Measurements from ENCODE around the gene CASZ1. TPM values are rescaled to one million over a fixed set of nuclear protein-coding genes. Genes with fewer than 3 reads are reported as not detected.

The CASZ1 gene
- total and polyA plus RNA-seq, 2 donors (not counting 3 experiments of a cell fraction or from before 2014, with no cell fraction given) = 1.5 to 5.2 TPM

GRCh38 chr1:10601342-10602070 lies 194.9 kb downstream of the CASZ1 start:
- peaks cover 6% of the 10 kb centered on the region for H3K4me1 ChIP-seq (ENCODE audit: control insufficient read depth, extremely low read depth, insufficient read depth, low read length)
- H3K27me3 ChIP-seq (ENCODE audit: control insufficient read depth in 2 of 2, insufficient read depth in 2 of 2, low read length in 2 of 2) = no peaks in the 10 kb centered on the region
- no peak overlapping the region for H3K9ac ChIP-seq (replicated peaks; ENCODE audit: extremely low read depth, insufficient read depth, low read length)
- DNase-seq (ENCODE audit: low read depth, low spot score) (no peak), FAIRE-seq (no peak)
- TF ChIP-seq JUN (IDR thresholded peaks at IDR 0.05; ENCODE audit: borderline replicate concordance, insufficient read depth, insufficient read length, low read depth) = no peak
- no peak for TF ChIP-seq GATA2 (IDR thresholded peaks at IDR 0.05; ENCODE audit: insufficient read depth, insufficient read length, low read depth, low read length)
- TF ChIP-seq FOS (IDR thresholded peaks at IDR 0.05; ENCODE audit: borderline replicate concordance, insufficient read depth, low read length) = no peak
- TF ChIP-seq EZH2 (IDR thresholded peaks at IDR 0.05; ENCODE audit: borderline replicate concordance, low read depth, low read length, severe bottlenecking) = no peak
- no peak for TF ChIP-seq MYC (IDR thresholded peaks at IDR 0.05; ENCODE audit: low read depth, low read length)
- no peak for TF ChIP-seq MAX (IDR thresholded peaks at IDR 0.05; ENCODE audit: insufficient read depth, insufficient read length)
- no peak for TF ChIP-seq CTCF (IDR thresholded peaks at IDR 0.05; ENCODE audit: extremely low read depth in 1 of 2, insufficient read depth in 1 of 2, low read depth in 1 of 2, low read length in 2 of 2)
- TF ChIP-seq POLR2A (IDR thresholded peaks at IDR 0.05; ENCODE audit: low read depth, low read length) = no peak
- no peak for TF ChIP-seq POLR2AphosphoS5 (IDR thresholded peaks at IDR 0.05; ENCODE audit: insufficient read depth, low read depth, low read length)
- no peak overlapping the region for H3K4me2 ChIP-seq (ENCODE audit: insufficient read depth, low read length)
- H3K36me3 ChIP-seq (ENCODE audit: control insufficient read depth in 2 of 2, extremely low read depth in 1 of 2, insufficient read depth in 2 of 2, low read length in 2 of 2) = no peaks in the 10 kb centered on the region
- H4K20me1 ChIP-seq (replicated peaks; ENCODE audit: control insufficient read depth, extremely low read depth, insufficient read depth, low read length) = no peaks in the 10 kb centered on the region
- dilution Hi-C loops (cut with MboI; ENCODE audit: extremely low pct_ligation_motif_present, low sequenced_read_pairs) (no loop called here), intact Hi-C loops (cut with micrococcal nuclease) (no loop called here)
- ChIA-PET CTCF (no interaction called here), POLR2A (no interaction called here)
- H3K27ac ChIP-seq (ENCODE audit: insufficient read depth, low read depth, low read length) = no peak overlapping the region
- no peaks in the 10 kb centered on the region for H3K9me3 ChIP-seq (replicated peaks; ENCODE audit: control insufficient read depth, insufficient read depth, low read length)
- H2AFZ ChIP-seq (ENCODE audit: low read depth, low read length) = no peak overlapping the region
- H3K4me3 ChIP-seq (replicated peaks in 1 of 3; ENCODE audit: insufficient read depth in 1 of 3, low read depth in 1 of 3, low read length in 3 of 3) = no peak overlapping the region
- no TSS peak for BruUV-seq (replicated peaks)
- H3K9me1 ChIP-seq (replicated peaks; ENCODE audit: control insufficient read depth, extremely low read depth, insufficient read depth, low read length) = no peaks in the 10 kb centered on the region
- H3K79me2 ChIP-seq (ENCODE audit: control insufficient read depth, insufficient read depth, low read length) = no peaks in the 10 kb centered on the region
